ENCODE results near the gene KIF1A. TPM values are rescaled to one million over a fixed set of nuclear protein-coding genes. Genes with fewer than 3 reads are reported as not detected.

The KIF1A gene
- total RNA-seq, 1 experiment from 2014 or later, result not detected

DNA sequence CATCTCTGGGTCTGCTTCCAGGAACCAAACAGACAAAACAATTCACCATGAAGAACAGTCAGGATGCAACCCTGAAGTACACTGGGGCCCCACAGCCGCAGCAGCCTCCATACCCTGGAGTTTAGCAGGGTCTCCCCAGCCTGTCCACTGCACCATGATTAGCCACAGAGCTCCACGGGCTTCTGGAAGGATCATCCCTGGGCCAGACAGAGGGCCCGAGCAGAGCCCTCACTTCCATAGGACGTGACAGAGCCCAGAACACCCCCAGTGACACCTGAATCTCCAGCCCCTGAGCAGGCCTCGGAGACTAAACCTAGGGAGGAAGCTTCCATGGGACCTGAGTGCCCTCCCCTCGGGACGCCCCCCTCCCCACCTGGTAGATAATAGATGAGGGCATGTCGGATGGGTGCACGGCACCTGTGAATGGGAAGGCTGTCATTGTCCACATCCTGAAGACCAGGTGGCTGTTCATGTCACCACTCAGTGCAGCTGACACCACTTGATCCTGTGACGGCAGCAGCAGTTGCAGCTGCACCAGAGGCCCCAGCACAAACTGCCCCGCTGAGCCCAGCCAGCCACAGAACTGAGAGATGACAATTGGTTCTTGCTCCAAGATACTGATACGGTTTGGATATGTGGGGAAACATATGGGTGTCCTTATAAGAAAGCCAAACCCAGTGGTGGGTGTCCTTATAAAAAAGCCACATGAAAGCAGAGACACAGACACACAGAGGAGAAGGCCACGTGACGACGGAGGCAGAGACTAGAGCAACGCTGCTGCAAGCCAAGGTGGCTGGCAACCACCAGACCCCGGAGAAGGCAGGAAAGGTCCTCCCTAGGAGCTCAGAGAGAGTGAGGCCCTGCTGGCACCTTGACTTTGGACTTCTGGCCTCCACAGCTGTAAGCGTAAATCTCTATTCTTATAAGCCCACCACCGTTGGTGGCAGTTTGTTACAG, 23.2 kb downstream of the KIF1A start:
- CTCF ChIA-PET, result no interaction called here
- BruUV-seq (replicated peaks), result no TSS peak
- no peaks in the 10 kb centered on the region for H3K9me3 ChIP-seq (ENCODE audit: low read length)
- H2AFZ ChIP-seq (ENCODE audit: low read length), result no peak overlapping the region
- H4K20me1 ChIP-seq (ENCODE audit: low read length), result no peaks in the 10 kb centered on the region
- H3K27me3 ChIP-seq (ENCODE audit: low read length), result peaks cover 73% of the 10 kb centered on the region
- H3F3A ChIP-seq (ENCODE audit: low read length, unreplicated experiment), result no peaks in the 10 kb centered on the region
- no peak for DNase-seq
- H3K4me1 ChIP-seq (ENCODE audit: insufficient read depth, low read length), result no peaks in the 10 kb centered on the region
- H3K9me2 ChIP-seq (replicated peaks; ENCODE audit: low read length), result no peaks in the 10 kb centered on the region
- POLR2A ChIA-PET (ENCODE audit: unreplicated experiment), result no interaction called here
- TF ChIP-seq EZH2 (IDR thresholded peaks at IDR 0.05; ENCODE audit: low read length, unreplicated experiment) (no peak), EZH2phosphoT487 (IDR thresholded peaks at IDR 0.05; ENCODE audit: borderline replicate concordance, low read length) (no peak), CTCF (conservative IDR thresholded peaks at IDR 0.05; ENCODE audit: low read depth, low read length) (no peak)
- ATAC-seq, result no peak
- H3K79me2 ChIP-seq (ENCODE audit: low read length), result no peaks in the 10 kb centered on the region
- no peak overlapping the region for H3K9ac ChIP-seq (ENCODE audit: low read length)
- H3K4me3 ChIP-seq (ENCODE audit: low read length), result no peak overlapping the region
- H3K4me2 ChIP-seq (ENCODE audit: low read length), result no peak overlapping the region
- H3K27ac ChIP-seq (ENCODE audit: low read length), result no peak overlapping the region
- H3K36me3 ChIP-seq (ENCODE audit: low read depth, low read length), result no peaks in the 10 kb centered on the region
- intact Hi-C loops (cut with micrococcal nuclease), result no loop called here

DNA sequence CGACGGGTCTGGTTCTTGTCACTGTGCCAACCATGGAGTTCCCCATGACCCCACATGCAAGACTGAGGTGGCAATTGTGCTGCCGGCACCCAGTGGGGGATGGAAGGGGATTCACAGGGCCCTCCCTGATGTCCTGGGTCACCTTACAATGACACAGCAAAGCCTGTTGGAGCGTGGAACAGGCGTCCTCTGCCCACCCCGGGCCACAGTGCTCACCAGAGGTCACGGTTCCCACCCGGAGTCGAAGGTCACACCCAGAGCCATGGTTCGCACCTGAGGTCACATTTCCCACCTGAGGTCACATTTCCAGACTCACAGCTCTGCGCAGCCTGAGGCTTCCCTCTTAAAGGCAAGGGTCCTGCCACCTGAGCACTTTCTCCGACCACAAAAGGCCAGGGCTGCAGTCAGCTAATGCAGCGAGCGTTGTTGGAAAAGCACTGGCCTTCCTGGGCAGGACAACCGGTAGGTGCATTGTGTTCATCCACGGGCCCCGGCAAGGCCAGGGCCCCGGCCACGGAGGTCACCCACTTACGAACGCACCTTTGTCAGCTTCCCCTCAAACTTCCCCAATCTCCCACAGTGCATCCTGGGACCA, 24.0 kb downstream of the KIF1A start:
- ChIA-PET POLR2A (ENCODE audit: unreplicated experiment) (no interaction called here), CTCF (no interaction called here)
- H3K9me2 ChIP-seq (replicated peaks; ENCODE audit: low read length), result no peaks in the 10 kb centered on the region
- DNase-seq (no peak), ATAC-seq (no peak)
- no peaks in the 10 kb centered on the region for H3K79me2 ChIP-seq (ENCODE audit: low read length)
- no peak overlapping the region for H3K4me3 ChIP-seq (ENCODE audit: low read length)
- H2AFZ ChIP-seq (ENCODE audit: low read length), result no peak overlapping the region
- peaks cover 65% of the 10 kb centered on the region for H3K27me3 ChIP-seq (ENCODE audit: low read length)
- BruUV-seq (replicated peaks), result no TSS peak
- H3K9ac ChIP-seq (ENCODE audit: low read length), result no peak overlapping the region
- no peaks in the 10 kb centered on the region for H3F3A ChIP-seq (ENCODE audit: low read length, unreplicated experiment)
- H3K36me3 ChIP-seq (ENCODE audit: low read depth, low read length), result no peaks in the 10 kb centered on the region
- H3K4me2 ChIP-seq (ENCODE audit: low read length), result no peak overlapping the region
- H3K4me1 ChIP-seq (ENCODE audit: insufficient read depth, low read length), result no peaks in the 10 kb centered on the region
- no peak for TF ChIP-seq EZH2 (IDR thresholded peaks at IDR 0.05; ENCODE audit: low read length, unreplicated experiment)
- TF ChIP-seq CTCF (conservative IDR thresholded peaks at IDR 0.05; ENCODE audit: low read depth, low read length), result no peak
- no peak for TF ChIP-seq EZH2phosphoT487 (IDR thresholded peaks at IDR 0.05; ENCODE audit: borderline replicate concordance, low read length)
- H3K9me3 ChIP-seq (ENCODE audit: low read length), result no peaks in the 10 kb centered on the region
- no peak overlapping the region for H3K27ac ChIP-seq (ENCODE audit: low read length)
- intact Hi-C loops (cut with micrococcal nuclease), result no loop called here
- no peaks in the 10 kb centered on the region for H4K20me1 ChIP-seq (ENCODE audit: low read length)

DNA sequence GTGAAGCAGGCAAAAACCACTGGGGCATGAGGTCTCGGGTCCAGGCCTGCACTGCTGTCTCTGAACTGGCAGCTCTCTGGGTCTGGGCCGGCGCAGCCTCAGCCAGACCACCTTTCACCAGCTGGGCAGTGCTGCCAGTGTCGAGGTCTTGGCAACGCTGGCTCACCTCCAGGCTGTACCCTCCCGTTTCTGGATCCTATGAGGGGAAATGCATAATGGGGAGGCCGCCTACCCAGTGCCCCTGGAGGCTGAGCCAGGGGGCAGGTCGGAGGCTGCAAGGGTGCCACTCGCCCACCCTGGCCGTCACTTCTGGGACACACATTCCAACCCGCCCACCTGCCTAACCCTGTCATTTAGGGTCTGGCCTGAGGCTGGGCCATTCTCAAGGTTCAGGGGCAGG, 24.6 kb downstream of the KIF1A start:
- H3K9me2 ChIP-seq (replicated peaks; ENCODE audit: low read length), result no peaks in the 10 kb centered on the region
- TF ChIP-seq EZH2phosphoT487 (IDR thresholded peaks at IDR 0.05; ENCODE audit: borderline replicate concordance, low read length) (no peak), EZH2 (IDR thresholded peaks at IDR 0.05; ENCODE audit: low read length, unreplicated experiment) (no peak), CTCF (conservative IDR thresholded peaks at IDR 0.05; ENCODE audit: low read depth, low read length) (no peak)
- ATAC-seq, result no peak
- H3K4me3 ChIP-seq (ENCODE audit: low read length), result no peak overlapping the region
- H2AFZ ChIP-seq (ENCODE audit: low read length), result no peak overlapping the region
- no peaks in the 10 kb centered on the region for H3K4me1 ChIP-seq (ENCODE audit: insufficient read depth, low read length)
- no peaks in the 10 kb centered on the region for H3K79me2 ChIP-seq (ENCODE audit: low read length)
- intact Hi-C loops (cut with micrococcal nuclease), result no loop called here
- no peak for DNase-seq
- peaks cover 59% of the 10 kb centered on the region for H3K27me3 ChIP-seq (ENCODE audit: low read length)
- ChIA-PET CTCF (no interaction called here), POLR2A (ENCODE audit: unreplicated experiment) (no interaction called here)
- H3K36me3 ChIP-seq (ENCODE audit: low read depth, low read length), result no peaks in the 10 kb centered on the region
- no peak overlapping the region for H3K9ac ChIP-seq (ENCODE audit: low read length)
- no peaks in the 10 kb centered on the region for H3F3A ChIP-seq (ENCODE audit: low read length, unreplicated experiment)
- no TSS peak for BruUV-seq (replicated peaks)
- H3K9me3 ChIP-seq (ENCODE audit: low read length), result no peaks in the 10 kb centered on the region
- no peaks in the 10 kb centered on the region for H4K20me1 ChIP-seq (ENCODE audit: low read length)
- H3K4me2 ChIP-seq (ENCODE audit: low read length), result no peak overlapping the region
- no peak overlapping the region for H3K27ac ChIP-seq (ENCODE audit: low read length)
